ENCODE measurements around the gene PAX3.

DNA sequence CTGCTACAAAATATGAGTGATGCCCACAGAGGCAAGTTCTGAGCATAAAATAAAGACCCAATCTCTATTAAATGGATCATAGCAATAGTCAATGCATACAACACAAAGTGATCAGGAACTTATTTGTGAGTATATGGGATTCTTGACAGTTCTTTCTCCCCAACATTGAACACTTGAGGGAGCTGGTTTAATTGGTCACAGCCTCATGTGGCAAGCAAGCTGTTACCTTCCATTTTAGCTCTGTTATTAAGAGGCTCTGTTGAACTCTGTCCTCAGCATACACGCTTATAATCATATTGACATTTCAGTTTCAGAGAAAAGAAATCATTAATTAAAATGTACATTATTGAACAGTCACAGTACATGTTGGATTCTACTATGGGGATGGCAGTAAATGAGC is 37.6 kb upstream of the PAX3 start:
- TF ChIP-seq TAF1 (conservative IDR thresholded peaks at IDR 0.05) = no peak
- TF ChIP-seq, protein P1, sequence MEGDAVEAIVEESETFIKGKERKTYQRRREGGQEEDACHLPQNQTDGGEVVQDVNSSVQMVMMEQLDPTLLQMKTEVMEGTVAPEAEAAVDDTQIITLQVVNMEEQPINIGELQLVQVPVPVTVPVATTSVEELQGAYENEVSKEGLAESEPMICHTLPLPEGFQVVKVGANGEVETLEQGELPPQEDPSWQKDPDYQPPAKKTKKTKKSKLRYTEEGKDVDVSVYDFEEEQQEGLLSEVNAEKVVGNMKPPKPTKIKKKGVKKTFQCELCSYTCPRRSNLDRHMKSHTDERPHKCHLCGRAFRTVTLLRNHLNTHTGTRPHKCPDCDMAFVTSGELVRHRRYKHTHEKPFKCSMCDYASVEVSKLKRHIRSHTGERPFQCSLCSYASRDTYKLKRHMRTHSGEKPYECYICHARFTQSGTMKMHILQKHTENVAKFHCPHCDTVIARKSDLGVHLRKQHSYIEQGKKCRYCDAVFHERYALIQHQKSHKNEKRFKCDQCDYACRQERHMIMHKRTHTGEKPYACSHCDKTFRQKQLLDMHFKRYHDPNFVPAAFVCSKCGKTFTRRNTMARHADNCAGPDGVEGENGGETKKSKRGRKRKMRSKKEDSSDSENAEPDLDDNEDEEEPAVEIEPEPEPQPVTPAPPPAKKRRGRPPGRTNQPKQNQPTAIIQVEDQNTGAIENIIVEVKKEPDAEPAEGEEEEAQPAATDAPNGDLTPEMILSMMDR (IDR thresholded peaks at IDR 0.05; ENCODE audit: low read depth, low read length, missing input control) = no peak
- TF ChIP-seq GABPA (IDR thresholded peaks at IDR 0.05 in 1 of 2, conservative IDR thresholded peaks at IDR 0.05 in 1 of 2) = no peak
